A549 (cell line): Measurements from ENCODE around the gene USP44.

Experiments
- EHMT2 ChIP-seq: fragments of 200-600 bp; sonication (generic); IDR thresholded peaks from 2 replicates; pipeline ENCODE4 v1.6.1; 2016; ENCODE audit warnings: antibody characterized with exemption, low read depth, mild to moderate bottlenecking, moderate library complexity
- JUN ChIP-seq, 2 experiments: fragments of >200 bp; sonication (Bioruptor Twin); formaldehyde crosslinking; IDR thresholded peaks; 2 replicates in 1 of 2; 3 replicates in 1 of 2; pipeline ENCODE4 v1.6.1; 2016 to 2017
- MAFK ChIP-seq: fragments of 450-650 bp; IDR thresholded peaks from 2 replicates; pipeline ENCODE4 v1.6.1; 2014; ENCODE audit not compliant: partially characterized antibody
- MAX ChIP-seq: IDR thresholded peaks from 2 replicates; pipeline ENCODE4 v1.6.1; 2012
- MAZ ChIP-seq: fragments of 150-350 bp; IDR thresholded peaks from 2 replicates; pipeline ENCODE4 v1.6.1; 2014; ENCODE audit warnings: antibody characterized with exemption, low read depth, low read length, borderline replicate concordance
- NPAS2 ChIP-seq: fragments of 250-450 bp; sonication (Bioruptor Pico); IDR thresholded peaks from 2 replicates; pipeline ENCODE4 v1.8.0; 2022; ENCODE audit warnings: mild to moderate bottlenecking, moderate library complexity, borderline replicate concordance
- PBX3 ChIP-seq: IDR thresholded peaks from 2 replicates; pipeline ENCODE4 v1.6.1; 2012
- POLR2A ChIP-seq: IDR thresholded peaks from 2 replicates; pipeline ENCODE4 v1.6.1; 2012; ENCODE audit warnings: mild to moderate bottlenecking, low read length
- RCOR1 ChIP-seq: fragments of 150-350 bp; IDR thresholded peaks from 2 replicates; pipeline ENCODE4 v1.6.1; 2014; ENCODE audit warnings: antibody characterized with exemption, low read length, low read depth
- TF ChIP-seq, protein P1 (sequence below): fragments of 450-650 bp; IDR thresholded peaks from 2 replicates; pipeline ENCODE4 v1.6.1; 2014; ENCODE audit warnings: antibody characterized with exemption
- TF ChIP-seq, protein P2 (sequence below): fragments of >200 bp; sonication (Bioruptor Twin); formaldehyde crosslinking; IDR thresholded peaks from 3 replicates; pipeline ENCODE4 v1.5.1; 2016
- TF ChIP-seq, protein P3 (sequence below): fragments of 200-600 bp; sonication (generic); IDR thresholded peaks from 2 replicates; pipeline ENCODE4 v1.6.1; 2016; ENCODE audit warnings: antibody characterized with exemption, mild to moderate bottlenecking, moderate library complexity

GRCh38 chr12:95505039-95505438, 46.2 kb downstream of the USP44 start:
- no peak for TF ChIP-seq POLR2A
- no peak for TF ChIP-seq MAX
- TF ChIP-seq, protein P1, sequence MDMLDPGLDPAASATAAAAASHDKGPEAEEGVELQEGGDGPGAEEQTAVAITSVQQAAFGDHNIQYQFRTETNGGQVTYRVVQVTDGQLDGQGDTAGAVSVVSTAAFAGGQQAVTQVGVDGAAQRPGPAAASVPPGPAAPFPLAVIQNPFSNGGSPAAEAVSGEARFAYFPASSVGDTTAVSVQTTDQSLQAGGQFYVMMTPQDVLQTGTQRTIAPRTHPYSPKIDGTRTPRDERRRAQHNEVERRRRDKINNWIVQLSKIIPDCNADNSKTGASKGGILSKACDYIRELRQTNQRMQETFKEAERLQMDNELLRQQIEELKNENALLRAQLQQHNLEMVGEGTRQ: no peak
- TF ChIP-seq, protein P2, sequence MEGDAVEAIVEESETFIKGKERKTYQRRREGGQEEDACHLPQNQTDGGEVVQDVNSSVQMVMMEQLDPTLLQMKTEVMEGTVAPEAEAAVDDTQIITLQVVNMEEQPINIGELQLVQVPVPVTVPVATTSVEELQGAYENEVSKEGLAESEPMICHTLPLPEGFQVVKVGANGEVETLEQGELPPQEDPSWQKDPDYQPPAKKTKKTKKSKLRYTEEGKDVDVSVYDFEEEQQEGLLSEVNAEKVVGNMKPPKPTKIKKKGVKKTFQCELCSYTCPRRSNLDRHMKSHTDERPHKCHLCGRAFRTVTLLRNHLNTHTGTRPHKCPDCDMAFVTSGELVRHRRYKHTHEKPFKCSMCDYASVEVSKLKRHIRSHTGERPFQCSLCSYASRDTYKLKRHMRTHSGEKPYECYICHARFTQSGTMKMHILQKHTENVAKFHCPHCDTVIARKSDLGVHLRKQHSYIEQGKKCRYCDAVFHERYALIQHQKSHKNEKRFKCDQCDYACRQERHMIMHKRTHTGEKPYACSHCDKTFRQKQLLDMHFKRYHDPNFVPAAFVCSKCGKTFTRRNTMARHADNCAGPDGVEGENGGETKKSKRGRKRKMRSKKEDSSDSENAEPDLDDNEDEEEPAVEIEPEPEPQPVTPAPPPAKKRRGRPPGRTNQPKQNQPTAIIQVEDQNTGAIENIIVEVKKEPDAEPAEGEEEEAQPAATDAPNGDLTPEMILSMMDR: no peak
- TF ChIP-seq, protein P3, sequence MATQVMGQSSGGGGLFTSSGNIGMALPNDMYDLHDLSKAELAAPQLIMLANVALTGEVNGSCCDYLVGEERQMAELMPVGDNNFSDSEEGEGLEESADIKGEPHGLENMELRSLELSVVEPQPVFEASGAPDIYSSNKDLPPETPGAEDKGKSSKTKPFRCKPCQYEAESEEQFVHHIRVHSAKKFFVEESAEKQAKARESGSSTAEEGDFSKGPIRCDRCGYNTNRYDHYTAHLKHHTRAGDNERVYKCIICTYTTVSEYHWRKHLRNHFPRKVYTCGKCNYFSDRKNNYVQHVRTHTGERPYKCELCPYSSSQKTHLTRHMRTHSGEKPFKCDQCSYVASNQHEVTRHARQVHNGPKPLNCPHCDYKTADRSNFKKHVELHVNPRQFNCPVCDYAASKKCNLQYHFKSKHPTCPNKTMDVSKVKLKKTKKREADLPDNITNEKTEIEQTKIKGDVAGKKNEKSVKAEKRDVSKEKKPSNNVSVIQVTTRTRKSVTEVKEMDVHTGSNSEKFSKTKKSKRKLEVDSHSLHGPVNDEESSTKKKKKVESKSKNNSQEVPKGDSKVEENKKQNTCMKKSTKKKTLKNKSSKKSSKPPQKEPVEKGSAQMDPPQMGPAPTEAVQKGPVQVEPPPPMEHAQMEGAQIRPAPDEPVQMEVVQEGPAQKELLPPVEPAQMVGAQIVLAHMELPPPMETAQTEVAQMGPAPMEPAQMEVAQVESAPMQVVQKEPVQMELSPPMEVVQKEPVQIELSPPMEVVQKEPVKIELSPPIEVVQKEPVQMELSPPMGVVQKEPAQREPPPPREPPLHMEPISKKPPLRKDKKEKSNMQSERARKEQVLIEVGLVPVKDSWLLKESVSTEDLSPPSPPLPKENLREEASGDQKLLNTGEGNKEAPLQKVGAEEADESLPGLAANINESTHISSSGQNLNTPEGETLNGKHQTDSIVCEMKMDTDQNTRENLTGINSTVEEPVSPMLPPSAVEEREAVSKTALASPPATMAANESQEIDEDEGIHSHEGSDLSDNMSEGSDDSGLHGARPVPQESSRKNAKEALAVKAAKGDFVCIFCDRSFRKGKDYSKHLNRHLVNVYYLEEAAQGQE: no peak
- TF ChIP-seq PBX3: no peak
- TF ChIP-seq MAFK: no peak
- TF ChIP-seq NPAS2: no peak
- TF ChIP-seq MAZ: no peak
- no peak for TF ChIP-seq RCOR1
- TF ChIP-seq JUN (IDR thresholded peaks at IDR 0.05): no peak
- TF ChIP-seq EHMT2: no peak
